ENCODE results near the gene NME8.
"Not testable (repeated sequence)": the region's sequence is repeated elsewhere in the genome, so short reads cannot be mapped to it uniquely, and the experiment has no call there.

The NME8 gene

GRCh38 chr7:37848297-37848696 lies at the start of gene NME8:
NME8 (plus strand) TSS chr7:37848597; CDS start chr7:37850267, 1,670 bp downstream.
- no peak for DNase-seq

- DNase-seq, result no peak
These were observed 42.2 kb upstream of the NME8 start for GRCh38 chr7:37806152-37806551.

- not testable (repeated sequence) for DNase-seq
These were observed 36.2 kb upstream of the NME8 start for GRCh38 chr7:37812161-37812580.

- no peak for DNase-seq
These were observed 32.6 kb upstream of the NME8 start for GRCh38 chr7:37815671-37816371.

GRCh38 chr7:37816922-37817590 lies 31.3 kb upstream of the NME8 start:
- DNase-seq, result no peak

GRCh38 chr7:37817591-37817960 lies 30.8 kb upstream of the NME8 start:
- DNase-seq, result no peak

- no peak for DNase-seq
These were observed 30.2 kb upstream of the NME8 start for GRCh38 chr7:37817996-37818720.

GRCh38 chr7:37820708-37821468 lies 27.5 kb upstream of the NME8 start:
- no peak for DNase-seq

- no peak for DNase-seq
These were observed 25.5 kb upstream of the NME8 start for GRCh38 chr7:37822946-37823345.

- no peak for DNase-seq
These were observed 24.8 kb upstream of the NME8 start for GRCh38 chr7:37823557-37823956.

- no peak for DNase-seq
These were observed 23.4 kb upstream of the NME8 start for GRCh38 chr7:37825038-37825437.

GRCh38 chr7:37826825-37827224 lies 21.6 kb upstream of the NME8 start:
- DNase-seq, result no peak

- no peak for DNase-seq
These were observed 17.2 kb upstream of the NME8 start for GRCh38 chr7:37831244-37831643.

- DNase-seq, result no peak
These were observed 16.2 kb upstream of the NME8 start for GRCh38 chr7:37832194-37832593.

- DNase-seq, result no peak
These were observed 15.1 kb upstream of the NME8 start for GRCh38 chr7:37833107-37833817.

GRCh38 chr7:37833818-37834146 lies 14.6 kb upstream of the NME8 start:
- DNase-seq, result no peak

- DNase-seq, result no peak
These were observed 5.1 kb downstream of the NME8 start for GRCh38 chr7:37853468-37853867.

- DNase-seq, result no peak
These were observed 33.7 kb downstream of the NME8 start for GRCh38 chr7:37882086-37882485.

- no peak for DNase-seq
These were observed 45.0 kb downstream of the NME8 start for GRCh38 chr7:37893359-37893758.

GRCh38 chr7:37894671-37895070 lies 46.3 kb downstream of the NME8 start:
- DNase-seq, result no peak

GRCh38 chr7:37899712-37900247 lies 51.4 kb downstream of the NME8 start:
- no peak for DNase-seq

GRCh38 chr7:37901236-37901827 lies 52.9 kb downstream of the NME8 start:
- DNase-seq, result no peak

Data from GOT3 (cell line).